Fibroblast of pulmonary artery (primary cell): ENCODE measurements around the gene ERC2.
A peak's percentile ranks its signal among the peaks of the same experiment; 100 is the strongest.

Source experiments
- DNase-seq: peaks from one replicate; pipeline ENCODE4 v3.0.0-alpha.2; 2010; ENCODE audit warnings: low read depth
- H3K4me3 ChIP-seq: replicated peaks from 2 replicates; pipeline ENCODE4 v1.5.1; 2011; ENCODE audit warnings: low read depth, mild to moderate bottlenecking, control low read depth, low read length, moderate library complexity
- CTCF ChIP-seq: IDR thresholded peaks from 2 replicates; pipeline ENCODE4 v1.5.1; 2011; ENCODE audit warnings: mild to moderate bottlenecking, control low read depth, low read length, inconsistent platforms; ENCODE audit errors: missing control alignments

ERC2 gene

GRCh38 chr3:56200251-56200650 lies 268.0 kb downstream of the ERC2 start:
- no peak for TF ChIP-seq CTCF
- DNase-seq: no peak
- H3K4me3 ChIP-seq: no peak overlapping the region

GRCh38 chr3:56197991-56198390 lies 270.3 kb downstream of the ERC2 start:
- peak; percentile 6 for DNase-seq
- no peak for TF ChIP-seq CTCF
- no peak overlapping the region for H3K4me3 ChIP-seq

- peak; percentile 58 for DNase-seq
- no peak for TF ChIP-seq CTCF
- H3K4me3 ChIP-seq: no peak overlapping the region
Measured at GRCh38 chr3:56197259-56197965, 270.9 kb downstream of the ERC2 start.

- TF ChIP-seq CTCF: no peak
Measured at GRCh38 chr3:56196700-56197099, 271.6 kb downstream of the ERC2 start.

GRCh38 chr3:56193519-56193918 lies 274.7 kb downstream of the ERC2 start:
- no peak for TF ChIP-seq CTCF
- no peak for DNase-seq
- H3K4me3 ChIP-seq: no peak overlapping the region

More at GRCh38 chr3:56196700-56197099, 271.6 kb downstream of the ERC2 start:
- no peak for DNase-seq
- no peak overlapping the region for H3K4me3 ChIP-seq

- no peak for TF ChIP-seq CTCF
- no peak overlapping the region for H3K4me3 ChIP-seq
- no peak for DNase-seq
Measured at GRCh38 chr3:56192001-56192400, 276.3 kb downstream of the ERC2 start.

GRCh38 chr3:56190771-56191305 lies 277.4 kb downstream of the ERC2 start:
- no peak for DNase-seq
- no peak for TF ChIP-seq CTCF
- H3K4me3 ChIP-seq: no peak overlapping the region
